HepG2 (cell line): ENCODE results near the gene PHYH. TPM values are rescaled to one million over a fixed set of nuclear protein-coding genes. Genes with fewer than 3 reads are reported as not detected.

Source experiments
- ARNT2 ChIP-seq: sonication (generic); formaldehyde crosslinking; IDR thresholded peaks from 2 replicates; pipeline ENCODE4 v1.8.0; 2022; ENCODE audit warnings: mild to moderate bottlenecking, low read depth, missing genetic modification reagents, moderate library complexity
- RARG ChIP-seq: sonication (generic); formaldehyde crosslinking; IDR thresholded peaks from 2 replicates; pipeline ENCODE4 v1.4.0; 2020; ENCODE audit warnings: low read depth, mild to moderate bottlenecking, missing genetic modification reagents
- SMAD1 ChIP-seq: sonication (generic); formaldehyde crosslinking; IDR thresholded peaks from 2 replicates; pipeline ENCODE4 v1.4.0; 2020; ENCODE audit warnings: missing genetic modification reagents, low read depth, mild to moderate bottlenecking, borderline replicate concordance
- TBL1XR1 ChIP-seq: fragments of 150-350 bp; IDR thresholded peaks from 2 replicates; pipeline ENCODE4 v1.6.1; 2014; ENCODE audit warnings: borderline replicate concordance, low read length; ENCODE audit not compliant: partially characterized antibody
- ZNF496 ChIP-seq: sonication (generic); formaldehyde crosslinking; IDR thresholded peaks from 2 replicates; pipeline ENCODE4 v1.8.1; 2023; ENCODE audit warnings: mild to moderate bottlenecking, moderate library complexity, missing genetic modification reagents; ENCODE audit not compliant: insufficient replicate concordance
- ZNF720 ChIP-seq: sonication (generic); formaldehyde crosslinking; IDR thresholded peaks from 2 replicates; pipeline ENCODE4 v1.4.0; 2020; ENCODE audit warnings: missing genetic modification reagents
- ZNF83 ChIP-seq: sonication (generic); formaldehyde crosslinking; IDR thresholded peaks from 2 replicates; pipeline ENCODE4 v1.4.0; 2020; ENCODE audit warnings: missing genetic modification reagents, mild to moderate bottlenecking, borderline replicate concordance
- polyA plus RNA-seq, 8 experiments: library from polyadenylated mRNA; depleted of rRNA in 3 of 8; stranded (reverse) in 7 of 8; unstranded in 1 of 8; fragments of >200 nt; fragmentation: Illumina TruSeq in 4 of 8; extraction: Trizol in 4 of 8; gene quantifications; 2 replicates each; pipeline versions ENCODE4 v1.2.1 to v1.2.3, GENCODE V29; 2011 to 2016; ENCODE audit warnings: low read depth in 4 of 8, missing spikeins in 1 of 8, mixed read lengths in 1 of 8; ENCODE audit not compliant: insufficient read depth in 1 of 8
- total RNA-seq, 5 experiments: library from RNA; depleted of rRNA; stranded (reverse); fragments of >200 nt; fragmentation: Illumina TruSeq; extraction: Trizol; gene quantifications; 2 replicates each; pipeline ENCODE4 v1.2.3, GENCODE V29; 2016; ENCODE audit warnings: low read depth in 1 of 5
- TF ChIP-seq, protein P1 (sequence below): sonication (generic); formaldehyde crosslinking; IDR thresholded peaks from 2 replicates; pipeline ENCODE4 v1.4.0; 2020; ENCODE audit warnings: missing genetic modification reagents, borderline replicate concordance
- TF ChIP-seq, protein P2 (sequence below): sonication (generic); formaldehyde crosslinking; IDR thresholded peaks from 2 replicates; pipeline ENCODE4 v1.5.0; 2020; ENCODE audit warnings: missing genetic modification reagents
- TF ChIP-seq, protein P3 (sequence below): sonication (generic); formaldehyde crosslinking; IDR thresholded peaks from 2 replicates; pipeline ENCODE4 v1.5.0; 2020; ENCODE audit warnings: mild to moderate bottlenecking, missing genetic modification reagents
- TF ChIP-seq, protein P4 (sequence below): sonication (generic); formaldehyde crosslinking; IDR thresholded peaks from 2 replicates; pipeline ENCODE4 v1.4.0; 2020; ENCODE audit warnings: mild to moderate bottlenecking, missing genetic modification reagents, borderline replicate concordance

The PHYH gene
- total and polyA plus RNA-seq, 2 of the 13 experiments (the other 11 are each of a cell fraction or from before 2014, with no cell fraction given): 27.2 to 34.5 TPM

DNA sequence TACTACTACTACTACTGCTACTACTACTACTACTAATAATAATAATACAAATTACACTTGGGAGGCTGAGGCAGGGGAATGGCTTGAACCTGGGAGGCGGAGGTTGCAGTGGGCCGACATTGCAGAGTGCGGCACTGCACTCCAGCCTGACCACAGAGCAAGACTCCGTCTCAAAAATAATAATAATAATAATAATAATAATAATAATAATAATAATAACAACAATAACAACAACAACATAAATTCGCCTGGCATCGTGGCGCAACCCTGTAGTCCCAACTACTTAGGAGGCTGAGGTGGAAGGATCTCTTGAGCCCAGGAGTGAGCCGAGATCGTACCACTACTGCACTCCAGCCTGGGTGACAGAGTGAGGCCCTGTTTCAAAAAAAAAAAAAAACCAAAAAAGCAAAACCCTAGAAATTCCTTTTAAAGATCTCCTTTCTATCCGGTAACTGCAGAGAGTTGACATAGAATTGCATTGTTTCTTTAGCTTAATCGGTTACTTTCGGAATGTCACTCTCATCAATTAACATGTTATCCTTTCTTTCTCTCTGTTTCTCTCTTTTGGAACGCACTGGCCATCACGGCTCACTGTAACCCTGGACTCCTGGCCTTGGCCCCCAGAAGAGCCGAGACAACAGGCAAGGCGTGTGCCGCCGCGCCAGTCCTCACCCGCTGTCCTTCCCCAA lies 972 bp downstream of the PHYH start (continued):
- TF ChIP-seq, protein P1, sequence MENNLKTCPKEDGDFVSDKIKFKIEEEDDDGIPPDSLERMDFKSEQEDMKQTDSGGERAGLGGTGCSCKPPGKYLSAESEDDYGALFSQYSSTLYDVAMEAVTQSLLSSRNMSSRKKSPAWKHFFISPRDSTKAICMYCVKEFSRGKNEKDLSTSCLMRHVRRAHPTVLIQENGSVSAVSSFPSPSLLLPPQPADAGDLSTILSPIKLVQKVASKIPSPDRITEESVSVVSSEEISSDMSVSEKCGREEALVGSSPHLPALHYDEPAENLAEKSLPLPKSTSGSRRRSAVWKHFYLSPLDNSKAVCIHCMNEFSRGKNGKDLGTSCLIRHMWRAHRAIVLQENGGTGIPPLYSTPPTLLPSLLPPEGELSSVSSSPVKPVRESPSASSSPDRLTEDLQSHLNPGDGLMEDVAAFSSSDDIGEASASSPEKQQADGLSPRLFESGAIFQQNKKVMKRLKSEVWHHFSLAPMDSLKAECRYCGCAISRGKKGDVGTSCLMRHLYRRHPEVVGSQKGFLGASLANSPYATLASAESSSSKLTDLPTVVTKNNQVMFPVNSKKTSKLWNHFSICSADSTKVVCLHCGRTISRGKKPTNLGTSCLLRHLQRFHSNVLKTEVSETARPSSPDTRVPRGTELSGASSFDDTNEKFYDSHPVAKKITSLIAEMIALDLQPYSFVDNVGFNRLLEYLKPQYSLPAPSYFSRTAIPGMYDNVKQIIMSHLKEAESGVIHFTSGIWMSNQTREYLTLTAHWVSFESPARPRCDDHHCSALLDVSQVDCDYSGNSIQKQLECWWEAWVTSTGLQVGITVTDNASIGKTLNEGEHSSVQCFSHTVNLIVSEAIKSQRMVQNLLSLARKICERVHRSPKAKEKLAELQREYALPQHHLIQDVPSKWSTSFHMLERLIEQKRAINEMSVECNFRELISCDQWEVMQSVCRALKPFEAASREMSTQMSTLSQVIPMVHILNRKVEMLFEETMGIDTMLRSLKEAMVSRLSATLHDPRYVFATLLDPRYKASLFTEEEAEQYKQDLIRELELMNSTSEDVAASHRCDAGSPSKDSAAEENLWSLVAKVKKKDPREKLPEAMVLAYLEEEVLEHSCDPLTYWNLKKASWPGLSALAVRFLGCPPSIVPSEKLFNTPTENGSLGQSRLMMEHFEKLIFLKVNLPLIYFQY: no peak
- TF ChIP-seq ZNF720 (CRISPR knock-in tag) (no peak), ARNT2 (CRISPR knock-in tag) (no peak), TBL1XR1 (no peak), ZNF496 (no peak), RARG (CRISPR knock-in tag) (no peak), SMAD1 (0 out of 2 replicates have a peak, but pooled peaks have one; percentile 5), ZNF83 (CRISPR knock-in tag) (no peak)
- TF ChIP-seq, protein P2, sequence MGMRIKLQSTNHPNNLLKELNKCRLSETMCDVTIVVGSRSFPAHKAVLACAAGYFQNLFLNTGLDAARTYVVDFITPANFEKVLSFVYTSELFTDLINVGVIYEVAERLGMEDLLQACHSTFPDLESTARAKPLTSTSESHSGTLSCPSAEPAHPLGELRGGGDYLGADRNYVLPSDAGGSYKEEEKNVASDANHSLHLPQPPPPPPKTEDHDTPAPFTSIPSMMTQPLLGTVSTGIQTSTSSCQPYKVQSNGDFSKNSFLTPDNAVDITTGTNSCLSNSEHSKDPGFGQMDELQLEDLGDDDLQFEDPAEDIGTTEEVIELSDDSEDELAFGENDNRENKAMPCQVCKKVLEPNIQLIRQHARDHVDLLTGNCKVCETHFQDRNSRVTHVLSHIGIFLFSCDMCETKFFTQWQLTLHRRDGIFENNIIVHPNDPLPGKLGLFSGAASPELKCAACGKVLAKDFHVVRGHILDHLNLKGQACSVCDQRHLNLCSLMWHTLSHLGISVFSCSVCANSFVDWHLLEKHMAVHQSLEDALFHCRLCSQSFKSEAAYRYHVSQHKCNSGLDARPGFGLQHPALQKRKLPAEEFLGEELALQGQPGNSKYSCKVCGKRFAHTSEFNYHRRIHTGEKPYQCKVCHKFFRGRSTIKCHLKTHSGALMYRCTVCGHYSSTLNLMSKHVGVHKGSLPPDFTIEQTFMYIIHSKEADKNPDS (CRISPR knock-in tag): no peak
- TF ChIP-seq, protein P3, sequence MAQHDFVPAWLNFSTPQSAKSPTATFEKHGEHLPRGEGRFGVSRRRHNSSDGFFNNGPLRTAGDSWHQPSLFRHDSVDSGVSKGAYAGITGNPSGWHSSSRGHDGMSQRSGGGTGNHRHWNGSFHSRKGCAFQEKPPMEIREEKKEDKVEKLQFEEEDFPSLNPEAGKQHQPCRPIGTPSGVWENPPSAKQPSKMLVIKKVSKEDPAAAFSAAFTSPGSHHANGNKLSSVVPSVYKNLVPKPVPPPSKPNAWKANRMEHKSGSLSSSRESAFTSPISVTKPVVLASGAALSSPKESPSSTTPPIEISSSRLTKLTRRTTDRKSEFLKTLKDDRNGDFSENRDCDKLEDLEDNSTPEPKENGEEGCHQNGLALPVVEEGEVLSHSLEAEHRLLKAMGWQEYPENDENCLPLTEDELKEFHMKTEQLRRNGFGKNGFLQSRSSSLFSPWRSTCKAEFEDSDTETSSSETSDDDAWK (CRISPR knock-in tag): no peak
- TF ChIP-seq, protein P4, sequence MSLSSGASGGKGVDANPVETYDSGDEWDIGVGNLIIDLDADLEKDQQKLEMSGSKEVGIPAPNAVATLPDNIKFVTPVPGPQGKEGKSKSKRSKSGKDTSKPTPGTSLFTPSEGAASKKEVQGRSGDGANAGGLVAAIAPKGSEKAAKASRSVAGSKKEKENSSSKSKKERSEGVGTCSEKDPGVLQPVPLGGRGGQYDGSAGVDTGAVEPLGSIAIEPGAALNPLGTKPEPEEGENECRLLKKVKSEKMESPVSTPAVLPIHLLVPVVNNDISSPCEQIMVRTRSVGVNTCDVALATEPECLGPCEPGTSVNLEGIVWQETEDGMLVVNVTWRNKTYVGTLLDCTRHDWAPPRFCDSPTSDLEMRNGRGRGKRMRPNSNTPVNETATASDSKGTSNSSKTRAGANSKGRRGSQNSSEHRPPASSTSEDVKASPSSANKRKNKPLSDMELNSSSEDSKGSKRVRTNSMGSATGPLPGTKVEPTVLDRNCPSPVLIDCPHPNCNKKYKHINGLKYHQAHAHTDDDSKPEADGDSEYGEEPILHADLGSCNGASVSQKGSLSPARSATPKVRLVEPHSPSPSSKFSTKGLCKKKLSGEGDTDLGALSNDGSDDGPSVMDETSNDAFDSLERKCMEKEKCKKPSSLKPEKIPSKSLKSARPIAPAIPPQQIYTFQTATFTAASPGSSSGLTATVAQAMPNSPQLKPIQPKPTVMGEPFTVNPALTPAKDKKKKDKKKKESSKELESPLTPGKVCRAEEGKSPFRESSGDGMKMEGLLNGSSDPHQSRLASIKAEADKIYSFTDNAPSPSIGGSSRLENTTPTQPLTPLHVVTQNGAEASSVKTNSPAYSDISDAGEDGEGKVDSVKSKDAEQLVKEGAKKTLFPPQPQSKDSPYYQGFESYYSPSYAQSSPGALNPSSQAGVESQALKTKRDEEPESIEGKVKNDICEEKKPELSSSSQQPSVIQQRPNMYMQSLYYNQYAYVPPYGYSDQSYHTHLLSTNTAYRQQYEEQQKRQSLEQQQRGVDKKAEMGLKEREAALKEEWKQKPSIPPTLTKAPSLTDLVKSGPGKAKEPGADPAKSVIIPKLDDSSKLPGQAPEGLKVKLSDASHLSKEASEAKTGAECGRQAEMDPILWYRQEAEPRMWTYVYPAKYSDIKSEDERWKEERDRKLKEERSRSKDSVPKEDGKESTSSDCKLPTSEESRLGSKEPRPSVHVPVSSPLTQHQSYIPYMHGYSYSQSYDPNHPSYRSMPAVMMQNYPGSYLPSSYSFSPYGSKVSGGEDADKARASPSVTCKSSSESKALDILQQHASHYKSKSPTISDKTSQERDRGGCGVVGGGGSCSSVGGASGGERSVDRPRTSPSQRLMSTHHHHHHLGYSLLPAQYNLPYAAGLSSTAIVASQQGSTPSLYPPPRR (CRISPR knock-in tag): no peak
